Astrocyte (in vitro differentiated cells and primary cell): Measurements from ENCODE around the gene PGS1. TPM values are rescaled to one million over a fixed set of nuclear protein-coding genes. Genes with fewer than 3 reads are reported as not detected.

Source experiments
- DNase-seq: peaks from one replicate; pipeline ENCODE4 v3.0.0-alpha.2; 2010; ENCODE audit warnings: low read depth
- FAIRE-seq: peaks from 2 replicates; lab custom pipeline; 2011; peaks lifted over from hg19 to GRCh38; lab: Jason Lieb, UNC
- H2AFZ ChIP-seq: 2 replicates; pipeline ENCODE4 v1.6.0; 2012; ENCODE audit warnings: low read depth, low read length, inconsistent platforms
- H3K27ac ChIP-seq: 2 replicates; pipeline ENCODE4 v1.5.1; 2011; ENCODE audit warnings: low read depth, low read length, inconsistent platforms
- H3K27me3 ChIP-seq: 2 replicates; pipeline ENCODE4 v1.6.0; 2011; ENCODE audit warnings: low read length, inconsistent platforms; ENCODE audit not compliant: insufficient read depth
- H3K36me3 ChIP-seq: 2 replicates; pipeline ENCODE4 v1.5.1; 2011; ENCODE audit warnings: low read length, inconsistent platforms; ENCODE audit not compliant: insufficient read depth
- H3K4me1 ChIP-seq: 2 replicates; pipeline ENCODE4 v1.5.1; 2011; ENCODE audit warnings: low read length, inconsistent platforms; ENCODE audit not compliant: insufficient read depth
- H3K4me2 ChIP-seq: 2 replicates; pipeline ENCODE4 v1.6.0; 2012; ENCODE audit warnings: low read length, inconsistent platforms
- H3K4me3 ChIP-seq: 2 replicates; pipeline ENCODE4 v1.5.1; 2011; ENCODE audit warnings: low read depth, mild to moderate bottlenecking, low read length, inconsistent platforms; ENCODE audit not compliant: insufficient read depth
- H3K79me2 ChIP-seq: 2 replicates; pipeline ENCODE4 v1.6.0; 2012; ENCODE audit warnings: mild to moderate bottlenecking, low read length, inconsistent platforms; ENCODE audit not compliant: insufficient read depth
- H3K9ac ChIP-seq: 2 replicates; pipeline ENCODE4 v1.6.0; 2012; ENCODE audit warnings: mild to moderate bottlenecking, low read length, inconsistent platforms
- H3K9me3 ChIP-seq: 2 replicates; pipeline ENCODE4 v1.5.1; 2012; ENCODE audit warnings: low read depth, mild to moderate bottlenecking, low read length, inconsistent platforms; ENCODE audit not compliant: insufficient read depth
- H4K20me1 ChIP-seq: 2 replicates; pipeline ENCODE4 v1.6.0; 2012; ENCODE audit warnings: low read length, inconsistent platforms; ENCODE audit not compliant: insufficient read depth
- H3K27ac Mint-ChIP-seq: one replicate; pipeline ENCODE4 v1.8.0; 2021; ENCODE audit warnings: mild to moderate bottlenecking, mixed read lengths; ENCODE audit not compliant: unreplicated experiment
- H3K27me3 Mint-ChIP-seq: one replicate; pipeline ENCODE4 v1.8.0; 2021; ENCODE audit warnings: low read depth, mixed read lengths; ENCODE audit not compliant: unreplicated experiment
- H3K36me3 Mint-ChIP-seq: one replicate; pipeline ENCODE4 v1.8.0; 2021; ENCODE audit warnings: low read depth, mixed read lengths; ENCODE audit not compliant: unreplicated experiment
- H3K4me1 Mint-ChIP-seq: one replicate; pipeline ENCODE4 v1.8.0; 2021; ENCODE audit warnings: low read depth, mixed read lengths; ENCODE audit not compliant: unreplicated experiment
- H3K4me3 Mint-ChIP-seq: one replicate; pipeline ENCODE4 v1.8.0; 2021; ENCODE audit warnings: mild to moderate bottlenecking, moderate library complexity, mixed read lengths; ENCODE audit not compliant: unreplicated experiment
- H3K9me3 Mint-ChIP-seq: one replicate; pipeline ENCODE4 v1.8.0; 2021; ENCODE audit warnings: mild to moderate bottlenecking, mixed read lengths; ENCODE audit not compliant: unreplicated experiment
- EZH2 ChIP-seq: IDR thresholded peaks from 2 replicates; pipeline ENCODE4 v1.6.1; 2012; ENCODE audit warnings: mild to moderate bottlenecking, low read length, inconsistent platforms; ENCODE audit not compliant: insufficient read depth
- total RNA-seq: library from RNA; stranded (reverse); gene quantifications from 2 replicates; pipeline ENCODE4 v1.2.1, GENCODE V29; 2021
- TF ChIP-seq, protein P1 (sequence below): IDR thresholded peaks from 2 replicates; pipeline ENCODE4 v1.5.1; 2011; ENCODE audit warnings: low read depth, mild to moderate bottlenecking, inconsistent platforms, low read length, moderate library complexity; ENCODE audit not compliant: insufficient read depth

PGS1 gene
- total RNA-seq, 1 donor from 2014 or later: 32.0 TPM

DNA sequence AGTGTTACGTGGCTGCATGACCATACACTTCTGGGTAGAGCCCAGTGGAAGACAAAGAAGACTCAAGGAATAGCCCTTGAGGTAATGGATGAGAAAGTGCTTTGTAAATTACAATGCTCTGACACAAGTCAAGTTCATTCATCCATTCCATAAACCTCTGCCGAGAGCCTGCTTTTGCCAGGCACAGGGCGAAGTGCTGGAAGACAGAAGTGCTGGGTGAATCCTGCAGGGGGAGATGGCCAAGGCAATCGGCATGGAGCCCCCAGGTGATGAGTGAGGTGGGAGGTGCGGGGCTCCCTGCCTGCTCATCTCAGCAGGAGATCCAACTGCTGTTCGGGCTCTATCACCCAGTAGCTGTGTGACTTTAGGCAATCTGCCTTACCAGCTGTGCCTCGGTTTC, 15.8 kb upstream of the PGS1 start:
- H3K27ac ChIP-seq: no peak overlapping the region
- H3K9me3 ChIP-seq: no peaks in the 10 kb centered on the region
- H3K27ac Mint-ChIP-seq: no peak overlapping the region
- H2AFZ ChIP-seq: no peak overlapping the region
- DNase-seq (no peak), FAIRE-seq (no peak)
- H3K36me3 Mint-ChIP-seq: no peaks in the 10 kb centered on the region
- peaks cover 21% of the 10 kb centered on the region for H3K79me2 ChIP-seq
- H3K4me1 Mint-ChIP-seq: peaks cover 17% of the 10 kb centered on the region
- H3K4me2 ChIP-seq: no peak overlapping the region
- peaks cover 20% of the 10 kb centered on the region for H4K20me1 ChIP-seq
- H3K4me3 ChIP-seq: no peak overlapping the region
- TF ChIP-seq, protein P1, sequence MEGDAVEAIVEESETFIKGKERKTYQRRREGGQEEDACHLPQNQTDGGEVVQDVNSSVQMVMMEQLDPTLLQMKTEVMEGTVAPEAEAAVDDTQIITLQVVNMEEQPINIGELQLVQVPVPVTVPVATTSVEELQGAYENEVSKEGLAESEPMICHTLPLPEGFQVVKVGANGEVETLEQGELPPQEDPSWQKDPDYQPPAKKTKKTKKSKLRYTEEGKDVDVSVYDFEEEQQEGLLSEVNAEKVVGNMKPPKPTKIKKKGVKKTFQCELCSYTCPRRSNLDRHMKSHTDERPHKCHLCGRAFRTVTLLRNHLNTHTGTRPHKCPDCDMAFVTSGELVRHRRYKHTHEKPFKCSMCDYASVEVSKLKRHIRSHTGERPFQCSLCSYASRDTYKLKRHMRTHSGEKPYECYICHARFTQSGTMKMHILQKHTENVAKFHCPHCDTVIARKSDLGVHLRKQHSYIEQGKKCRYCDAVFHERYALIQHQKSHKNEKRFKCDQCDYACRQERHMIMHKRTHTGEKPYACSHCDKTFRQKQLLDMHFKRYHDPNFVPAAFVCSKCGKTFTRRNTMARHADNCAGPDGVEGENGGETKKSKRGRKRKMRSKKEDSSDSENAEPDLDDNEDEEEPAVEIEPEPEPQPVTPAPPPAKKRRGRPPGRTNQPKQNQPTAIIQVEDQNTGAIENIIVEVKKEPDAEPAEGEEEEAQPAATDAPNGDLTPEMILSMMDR: peak; percentile 10
- TF ChIP-seq EZH2: no peak
- no peaks in the 10 kb centered on the region for H3K9me3 Mint-ChIP-seq
- H3K27me3 Mint-ChIP-seq: peaks cover 5% of the 10 kb centered on the region
- peaks cover 31% of the 10 kb centered on the region for H3K4me1 ChIP-seq
- H3K9ac ChIP-seq: no peak overlapping the region
- H3K4me3 Mint-ChIP-seq: no peak overlapping the region
- H3K27me3 ChIP-seq: no peaks in the 10 kb centered on the region
- peaks cover 1% of the 10 kb centered on the region for H3K36me3 ChIP-seq

DNA sequence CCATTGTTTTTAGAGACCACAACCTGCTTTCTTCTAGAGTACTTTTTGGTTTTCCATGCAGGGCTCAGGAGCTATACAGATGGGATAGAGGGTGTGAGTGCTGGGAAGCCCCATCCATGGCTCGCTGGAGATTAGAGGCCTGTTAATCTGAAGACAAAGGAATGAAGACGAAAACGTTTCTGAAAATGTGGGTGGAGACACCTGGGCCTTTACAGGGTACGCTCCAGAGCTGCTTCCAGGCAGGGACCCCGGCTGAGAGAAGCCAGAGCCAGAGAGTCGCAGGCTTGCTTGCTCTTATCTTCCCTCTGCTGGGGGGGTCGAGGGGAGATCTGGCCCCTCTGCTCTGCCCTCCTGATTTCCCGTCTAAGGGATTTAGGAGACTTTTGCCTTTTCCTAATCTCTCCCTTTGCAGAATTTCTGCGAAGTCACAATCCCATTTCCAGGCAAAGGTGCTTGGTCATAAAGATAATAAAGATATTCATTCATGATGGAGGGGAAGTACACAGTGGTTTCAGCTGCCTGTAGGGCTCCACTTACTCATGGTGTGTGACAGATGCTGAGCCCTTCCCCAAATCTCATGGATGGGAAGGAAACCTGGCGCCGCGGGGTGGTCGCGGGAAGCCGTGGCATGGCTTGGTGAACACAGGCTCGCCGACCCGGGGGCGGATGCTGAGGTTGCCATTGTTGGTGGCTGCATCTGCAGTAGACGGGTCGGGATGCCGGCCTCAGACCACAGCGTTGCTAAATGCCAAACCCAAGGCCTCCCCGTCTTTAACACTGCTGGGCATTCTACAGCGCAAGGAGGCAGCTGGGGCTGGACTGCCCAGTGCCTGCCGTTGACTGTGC, 13.8 kb upstream of the PGS1 start:
- Histone ChIP-seq H3K4me3 (no peak overlapping the region), H3K9ac (peak overlapping the region; percentile 19), H4K20me1 (no peaks in the 10 kb centered on the region), H3K36me3 (no peaks in the 10 kb centered on the region), H3K9me3 (no peaks in the 10 kb centered on the region), H2AFZ (no peak overlapping the region), H3K4me1 (peaks cover 25% of the 10 kb centered on the region), H3K4me2 (peak overlapping the region; percentile 37), H3K27me3 (no peaks in the 10 kb centered on the region), H3K27ac (peak overlapping the region; percentile 11), H3K79me2 (peaks cover under 1% of the 10 kb centered on the region)
- DNase-seq: no peak
- Mint-ChIP-seq H3K4me1 (peaks cover 17% of the 10 kb centered on the region), H3K27me3 (peaks cover 5% of the 10 kb centered on the region), H3K4me3 (no peak overlapping the region), H3K36me3 (no peaks in the 10 kb centered on the region), H3K27ac (peak overlapping the region; percentile 26), H3K9me3 (no peaks in the 10 kb centered on the region)
- FAIRE-seq: no peak
- no peak for TF ChIP-seq EZH2

DNA sequence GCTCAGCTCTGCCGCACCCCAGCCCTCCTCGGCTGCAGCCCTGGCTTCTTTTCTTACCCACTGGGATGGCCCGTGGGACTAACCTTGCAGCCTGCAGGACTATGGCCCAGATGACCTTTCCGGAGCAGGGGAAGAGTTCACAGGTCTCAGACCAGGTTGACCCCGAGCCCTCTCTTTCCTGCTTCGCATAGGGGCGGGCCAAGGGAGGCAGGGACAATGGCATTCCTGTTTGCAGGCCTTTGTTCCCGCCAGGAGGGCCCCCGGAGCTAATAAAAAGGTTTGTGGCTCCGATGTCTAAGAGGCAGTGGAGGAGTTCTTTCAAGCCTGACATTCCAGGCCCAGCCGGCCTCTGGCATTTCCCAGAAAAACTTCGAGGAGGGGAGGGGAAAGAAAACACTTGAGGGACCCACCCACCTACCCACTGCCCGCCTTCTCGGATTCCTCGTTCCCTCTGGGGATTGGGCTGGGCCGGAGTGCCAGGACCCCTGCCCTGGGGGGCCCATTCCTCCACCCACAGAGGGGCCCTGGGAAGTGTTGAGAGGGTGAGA, 12.8 kb upstream of the PGS1 start:
- Mint-ChIP-seq H3K4me3 (no peak overlapping the region), H3K27ac (peak overlapping the region; percentile 47), H3K4me1 (peaks cover 17% of the 10 kb centered on the region), H3K9me3 (no peaks in the 10 kb centered on the region), H3K27me3 (peaks cover 5% of the 10 kb centered on the region), H3K36me3 (no peaks in the 10 kb centered on the region)
- no peaks in the 10 kb centered on the region for H3K36me3 ChIP-seq
- no peaks in the 10 kb centered on the region for H3K27me3 ChIP-seq
- H3K4me1 ChIP-seq: peaks cover 22% of the 10 kb centered on the region
- FAIRE-seq: no peak
- TF ChIP-seq, protein P1: no peak
- TF ChIP-seq EZH2: no peak
- H3K9ac ChIP-seq: peak overlapping the region; percentile 47
- H3K4me2 ChIP-seq: peak overlapping the region; percentile 37
- H3K9me3 ChIP-seq: no peaks in the 10 kb centered on the region
- H4K20me1 ChIP-seq: no peaks in the 10 kb centered on the region
- DNase-seq: peak; percentile 59
- H2AFZ ChIP-seq: peak overlapping the region; percentile 12
- no peak overlapping the region for H3K4me3 ChIP-seq
- H3K79me2 ChIP-seq: no peaks in the 10 kb centered on the region
- peak overlapping the region; percentile 30 for H3K27ac ChIP-seq
